Measurements from ENCODE around the gene PALM3.
A peak's percentile ranks its signal among the peaks of the same experiment; 100 is the strongest.

DNA sequence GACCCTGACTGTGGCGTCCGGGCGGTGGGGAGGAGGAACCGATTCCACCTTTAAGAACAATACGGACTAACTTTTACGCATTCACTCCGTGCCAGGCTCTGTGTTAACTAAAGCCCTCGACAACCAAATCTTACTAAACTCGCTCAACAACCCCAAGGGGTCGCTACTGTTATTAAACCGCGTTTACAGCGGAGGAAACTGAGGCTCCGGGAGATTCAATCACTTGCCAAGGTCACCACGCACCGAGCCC is 27.5 kb upstream of the PALM3 start:
- TF ChIP-seq, protein P1, sequence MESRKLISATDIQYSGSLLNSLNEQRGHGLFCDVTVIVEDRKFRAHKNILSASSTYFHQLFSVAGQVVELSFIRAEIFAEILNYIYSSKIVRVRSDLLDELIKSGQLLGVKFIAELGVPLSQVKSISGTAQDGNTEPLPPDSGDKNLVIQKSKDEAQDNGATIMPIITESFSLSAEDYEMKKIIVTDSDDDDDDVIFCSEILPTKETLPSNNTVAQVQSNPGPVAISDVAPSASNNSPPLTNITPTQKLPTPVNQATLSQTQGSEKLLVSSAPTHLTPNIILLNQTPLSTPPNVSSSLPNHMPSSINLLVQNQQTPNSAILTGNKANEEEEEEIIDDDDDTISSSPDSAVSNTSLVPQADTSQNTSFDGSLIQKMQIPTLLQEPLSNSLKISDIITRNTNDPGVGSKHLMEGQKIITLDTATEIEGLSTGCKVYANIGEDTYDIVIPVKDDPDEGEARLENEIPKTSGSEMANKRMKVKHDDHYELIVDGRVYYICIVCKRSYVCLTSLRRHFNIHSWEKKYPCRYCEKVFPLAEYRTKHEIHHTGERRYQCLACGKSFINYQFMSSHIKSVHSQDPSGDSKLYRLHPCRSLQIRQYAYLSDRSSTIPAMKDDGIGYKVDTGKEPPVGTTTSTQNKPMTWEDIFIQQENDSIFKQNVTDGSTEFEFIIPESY (IDR thresholded peaks at IDR 0.05; ENCODE audit: extremely low read depth, insufficient replicate concordance, low read length) = no peak
- TF ChIP-seq, protein P2, sequence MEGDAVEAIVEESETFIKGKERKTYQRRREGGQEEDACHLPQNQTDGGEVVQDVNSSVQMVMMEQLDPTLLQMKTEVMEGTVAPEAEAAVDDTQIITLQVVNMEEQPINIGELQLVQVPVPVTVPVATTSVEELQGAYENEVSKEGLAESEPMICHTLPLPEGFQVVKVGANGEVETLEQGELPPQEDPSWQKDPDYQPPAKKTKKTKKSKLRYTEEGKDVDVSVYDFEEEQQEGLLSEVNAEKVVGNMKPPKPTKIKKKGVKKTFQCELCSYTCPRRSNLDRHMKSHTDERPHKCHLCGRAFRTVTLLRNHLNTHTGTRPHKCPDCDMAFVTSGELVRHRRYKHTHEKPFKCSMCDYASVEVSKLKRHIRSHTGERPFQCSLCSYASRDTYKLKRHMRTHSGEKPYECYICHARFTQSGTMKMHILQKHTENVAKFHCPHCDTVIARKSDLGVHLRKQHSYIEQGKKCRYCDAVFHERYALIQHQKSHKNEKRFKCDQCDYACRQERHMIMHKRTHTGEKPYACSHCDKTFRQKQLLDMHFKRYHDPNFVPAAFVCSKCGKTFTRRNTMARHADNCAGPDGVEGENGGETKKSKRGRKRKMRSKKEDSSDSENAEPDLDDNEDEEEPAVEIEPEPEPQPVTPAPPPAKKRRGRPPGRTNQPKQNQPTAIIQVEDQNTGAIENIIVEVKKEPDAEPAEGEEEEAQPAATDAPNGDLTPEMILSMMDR (IDR thresholded peaks at IDR 0.05 in 2 of 3, conservative IDR thresholded peaks at IDR 0.05 in 1 of 3; ENCODE audit: borderline replicate concordance in 1 of 3, insufficient read depth in 1 of 3, low read depth in 2 of 3, low read length in 2 of 3) = peak in 2 of 3 experiments; percentile 7 to 19; a peak in 2 of 6 replicates
- TF ChIP-seq YY1 (IDR thresholded peaks at IDR 0.05; ENCODE audit: extremely low read depth, insufficient replicate concordance, low read depth, low read length) = no peak
- no peak for TF ChIP-seq POLR2A (IDR thresholded peaks at IDR 0.05; ENCODE audit: borderline replicate concordance, extremely low read depth, insufficient read depth, insufficient read length)
- no peak for TF ChIP-seq POLR2AphosphoS5 (IDR thresholded peaks at IDR 0.05; ENCODE audit: low read depth, low read length)
- no peak for TF ChIP-seq RAD21 (IDR thresholded peaks at IDR 0.05; ENCODE audit: low read depth)
- TF ChIP-seq TCF7L2 (IDR thresholded peaks at IDR 0.05; ENCODE audit: borderline replicate concordance, extremely low read depth, insufficient read depth, insufficient read length) = no peak
- no peak for TF ChIP-seq JUND (IDR thresholded peaks at IDR 0.05)
- no peak for TF ChIP-seq CBX3 (IDR thresholded peaks at IDR 0.05; ENCODE audit: low read depth)
- TF ChIP-seq, protein P3, sequence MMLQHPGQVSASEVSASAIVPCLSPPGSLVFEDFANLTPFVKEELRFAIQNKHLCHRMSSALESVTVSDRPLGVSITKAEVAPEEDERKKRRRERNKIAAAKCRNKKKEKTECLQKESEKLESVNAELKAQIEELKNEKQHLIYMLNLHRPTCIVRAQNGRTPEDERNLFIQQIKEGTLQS (IDR thresholded peaks at IDR 0.05) = no peak

All from HCT116 (cell line).